Natural killer cell (primary cell): Measurements from ENCODE around the gene BAIAP3. TPM values are rescaled to one million over a fixed set of nuclear protein-coding genes. Genes with fewer than 3 reads are reported as not detected.

Experiments used
- ATAC-seq, 3 donors: fragments of 150-1000 bp in 2 of 3; fragments of 200-7000 bp in 1 of 3; cut with Tn5 transposase; 1 replicate in 1 of 3; 2 replicates in 2 of 3; pipeline ENCODE4 v1.10.0; 2021; ENCODE audit warnings: mild to moderate bottlenecking in 2 of 3, moderate library complexity in 2 of 3
- DNase-seq, 2 donors: peaks; one replicate each; pipeline versions ENCODE4 v3.0.0 to v3.0.0-alpha.2; 2013 to 2021; ENCODE audit warnings: mixed read lengths in 1 of 2
- H3K27ac ChIP-seq: one replicate; pipeline ENCODE4 v1.5.1; 2013; ENCODE audit warnings: mild to moderate bottlenecking, low read length
- H3K27me3 ChIP-seq: one replicate; pipeline ENCODE4 v1.6.1; 2013; ENCODE audit warnings: low read length; ENCODE audit not compliant: control insufficient read depth, insufficient read depth
- H3K36me3 ChIP-seq: one replicate; pipeline ENCODE4 v1.6.1; 2013; ENCODE audit warnings: low read length; ENCODE audit not compliant: control insufficient read depth, insufficient read depth
- H3K4me1 ChIP-seq: one replicate; pipeline ENCODE4 v1.6.1; 2013; ENCODE audit warnings: low read length; ENCODE audit not compliant: control insufficient read depth, insufficient read depth
- H3K4me3 ChIP-seq: one replicate; pipeline ENCODE4 v1.5.1; 2013; ENCODE audit warnings: low read length
- H3K9me3 ChIP-seq: one replicate; pipeline ENCODE4 v1.6.1; 2013; ENCODE audit warnings: low read length; ENCODE audit not compliant: control insufficient read depth, insufficient read depth
- H3K27ac Mint-ChIP-seq, 2 donors: one replicate each; pipeline ENCODE4 v1.8.0; 2022; ENCODE audit warnings: mild to moderate bottlenecking in 2 of 2, mixed read lengths in 2 of 2, moderate library complexity in 1 of 2
- H3K27me3 Mint-ChIP-seq, 2 donors: one replicate each; pipeline ENCODE4 v1.8.0; 2022; ENCODE audit warnings: low read depth in 2 of 2, mixed read lengths in 2 of 2
- H3K36me3 Mint-ChIP-seq: one replicate; pipeline ENCODE4 v1.8.0; 2022; ENCODE audit warnings: mixed read lengths
- H3K4me1 Mint-ChIP-seq, 2 donors: one replicate each; pipeline ENCODE4 v1.8.0; 2022; ENCODE audit warnings: mixed read lengths in 2 of 2
- H3K4me3 Mint-ChIP-seq: one replicate; pipeline ENCODE4 v1.8.0; 2022; ENCODE audit warnings: mild to moderate bottlenecking, moderate library complexity, mixed read lengths
- H3K9me3 Mint-ChIP-seq, 2 donors: one replicate each; pipeline ENCODE4 v1.8.0; 2022; ENCODE audit warnings: mixed read lengths in 2 of 2
- CTCF ChIP-seq: fragments of 200-600 bp; IDR thresholded peaks from one replicate; pipeline ENCODE4 v1.8.0; 2022; ENCODE audit warnings: antibody characterized with exemption
- WGBS: methylation state at CpG from one replicate; pipeline ENCODE4 v1.1.7; 2013; ENCODE audit warnings: missing lambda C conversion rate; ENCODE audit not compliant: insufficient coverage; 5-methylcytosine and 5-hydroxymethylcytosine counted together
- intact Hi-C: fragments of 100-400 bp; cut with micrococcal nuclease; formaldehyde crosslinking; loops from one replicate; pipeline ENCODE4 v1.14.2; 2022
- total RNA-seq, 4 donors: library from RNA; stranded (reverse); fragments of 120-200 nt in 1 of 4; gene quantifications; one replicate each; pipeline versions ENCODE4 v1.2.3 to v1.2.4, GENCODE V29; 2013 to 2022

BAIAP3 gene
- total RNA-seq, 3 donors from 2014 or later (not counting 1 experiment from before 2014, with no cell fraction given): 17.7 to 21.7 (median 19.9) TPM

- H3K27me3 ChIP-seq: no peaks in the 10 kb centered on the region
- H3K36me3 Mint-ChIP-seq: no peaks in the 10 kb centered on the region
- no peak overlapping the region for H3K4me3 ChIP-seq
- no peaks in the 10 kb centered on the region for H3K9me3 ChIP-seq
- peaks cover 49% of the 10 kb centered on the region for H3K4me1 ChIP-seq
- H3K4me3 Mint-ChIP-seq: peak overlapping the region; percentile 57
- intact Hi-C loops: no loop called here
- H3K27ac ChIP-seq: no peak overlapping the region
- ATAC-seq (no peak), DNase-seq (no peak)
- no peaks in the 10 kb centered on the region for H3K9me3 Mint-ChIP-seq
- H3K27ac Mint-ChIP-seq: peak overlapping the region; percentile 31 to 96
- WGBS: 79% methylated on average over 16 of the region's 16 CpGs
- H3K36me3 ChIP-seq: peaks cover 45% of the 10 kb centered on the region
- no peak for TF ChIP-seq CTCF
- no peaks in the 10 kb centered on the region for H3K27me3 Mint-ChIP-seq
- H3K4me1 Mint-ChIP-seq: peaks cover 28 to 40% of the 10 kb centered on the region in 2 donors
These were observed 21.0 kb upstream of the BAIAP3 start for GRCh38 chr16:1312467-1312816.

GRCh38 chr16:1312903-1313302 is 20.5 kb upstream of the BAIAP3 start:
- no peaks in the 10 kb centered on the region for H3K27me3 Mint-ChIP-seq
- Histone ChIP-seq H3K9me3 (no peaks in the 10 kb centered on the region), H3K27me3 (no peaks in the 10 kb centered on the region), H3K36me3 (peaks cover 49% of the 10 kb centered on the region), H3K4me3 (no peak overlapping the region), H3K4me1 (peaks cover 49% of the 10 kb centered on the region), H3K27ac (no peak overlapping the region)
- intact Hi-C loops: no loop called here
- WGBS: 87% methylated on average over 15 of the region's 15 CpGs
- H3K36me3 Mint-ChIP-seq: no peaks in the 10 kb centered on the region
- no peak for DNase-seq
- no peak for ATAC-seq
- peak overlapping the region; percentile 57 for H3K4me3 Mint-ChIP-seq
- H3K27ac Mint-ChIP-seq: peak overlapping the region; percentile 31 to 96
- no peaks in the 10 kb centered on the region for H3K9me3 Mint-ChIP-seq
- TF ChIP-seq CTCF: no peak
- H3K4me1 Mint-ChIP-seq: peaks cover 28 to 40% of the 10 kb centered on the region in 2 donors

- peak overlapping the region; percentile 13 for H3K4me3 Mint-ChIP-seq
- H3K36me3 ChIP-seq: peaks cover 59% of the 10 kb centered on the region
- no peak overlapping the region for H3K4me3 ChIP-seq
- H3K27ac ChIP-seq: no peak overlapping the region
- peaks cover 33 to 46% of the 10 kb centered on the region in 2 donors for H3K4me1 Mint-ChIP-seq
- WGBS: 85% methylated on average over 38 of the region's 38 CpGs
- no peaks in the 10 kb centered on the region for H3K9me3 Mint-ChIP-seq
- no peaks in the 10 kb centered on the region for H3K9me3 ChIP-seq
- peaks cover 44% of the 10 kb centered on the region for H3K4me1 ChIP-seq
- H3K27ac Mint-ChIP-seq: peak overlapping the region in 1 of 2 donors; percentile 46
- DNase-seq: no peak
- intact Hi-C loops: no loop called here
- H3K27me3 Mint-ChIP-seq: no peaks in the 10 kb centered on the region
- no peak for TF ChIP-seq CTCF
- ATAC-seq: no peak
- H3K36me3 Mint-ChIP-seq: peaks cover 6% of the 10 kb centered on the region
- H3K27me3 ChIP-seq: no peaks in the 10 kb centered on the region
These were observed 19.6 kb upstream of the BAIAP3 start for GRCh38 chr16:1313721-1314369.
